ENCODE results near the gene CYP27B1. TPM values are rescaled to one million over a fixed set of nuclear protein-coding genes. Genes with fewer than 3 reads are reported as not detected.
A peak's percentile ranks its signal among the peaks of the same experiment; 100 is the strongest.

CYP27B1 gene
- total RNA-seq, 2 donors from 2014 or later = 0.28 to 0.33 TPM

DNA sequence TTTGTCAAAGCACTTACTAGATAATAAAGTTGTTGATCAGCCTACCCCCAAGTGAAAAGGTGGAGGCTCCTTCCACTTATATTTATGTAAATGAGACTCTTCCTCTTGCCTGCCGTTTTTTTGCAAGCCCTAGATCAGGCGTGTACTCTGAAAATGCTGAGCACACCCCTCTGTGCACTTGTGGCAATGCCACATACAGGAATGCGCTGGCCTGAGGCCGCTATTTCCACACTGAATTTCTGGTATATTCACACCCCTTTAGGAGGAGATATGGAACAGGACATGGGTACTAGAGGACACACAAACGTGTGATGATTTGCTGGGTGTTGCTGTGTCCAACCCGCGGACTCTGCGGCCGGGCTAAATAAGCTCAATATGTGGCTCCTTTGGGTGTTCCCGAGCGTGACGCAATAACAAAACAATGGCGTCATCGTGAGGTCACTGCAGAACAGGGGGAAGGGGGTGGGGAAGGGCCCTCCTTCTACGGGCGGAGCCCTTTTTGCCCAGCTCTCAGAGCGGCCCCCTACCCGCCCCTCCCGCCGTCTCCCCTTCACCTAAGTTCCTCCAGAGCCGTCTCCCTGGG, 22.6 kb downstream of the CYP27B1 start:
- no peaks in the 10 kb centered on the region for H3K27me3 ChIP-seq
- TF ChIP-seq, protein P1, sequence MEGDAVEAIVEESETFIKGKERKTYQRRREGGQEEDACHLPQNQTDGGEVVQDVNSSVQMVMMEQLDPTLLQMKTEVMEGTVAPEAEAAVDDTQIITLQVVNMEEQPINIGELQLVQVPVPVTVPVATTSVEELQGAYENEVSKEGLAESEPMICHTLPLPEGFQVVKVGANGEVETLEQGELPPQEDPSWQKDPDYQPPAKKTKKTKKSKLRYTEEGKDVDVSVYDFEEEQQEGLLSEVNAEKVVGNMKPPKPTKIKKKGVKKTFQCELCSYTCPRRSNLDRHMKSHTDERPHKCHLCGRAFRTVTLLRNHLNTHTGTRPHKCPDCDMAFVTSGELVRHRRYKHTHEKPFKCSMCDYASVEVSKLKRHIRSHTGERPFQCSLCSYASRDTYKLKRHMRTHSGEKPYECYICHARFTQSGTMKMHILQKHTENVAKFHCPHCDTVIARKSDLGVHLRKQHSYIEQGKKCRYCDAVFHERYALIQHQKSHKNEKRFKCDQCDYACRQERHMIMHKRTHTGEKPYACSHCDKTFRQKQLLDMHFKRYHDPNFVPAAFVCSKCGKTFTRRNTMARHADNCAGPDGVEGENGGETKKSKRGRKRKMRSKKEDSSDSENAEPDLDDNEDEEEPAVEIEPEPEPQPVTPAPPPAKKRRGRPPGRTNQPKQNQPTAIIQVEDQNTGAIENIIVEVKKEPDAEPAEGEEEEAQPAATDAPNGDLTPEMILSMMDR (IDR thresholded peaks at IDR 0.05) = no peak
- H3K4me1 ChIP-seq = peaks cover 0 to 18% of the 10 kb centered on the region in 2 donors
- H3K36me3 ChIP-seq = peaks cover 30% of the 10 kb centered on the region
- peak; percentile 89 for DNase-seq (ENCODE audit: low spot score)
- H3K27ac ChIP-seq = peak overlapping the region; percentile 95 to 97
- H3K9me3 ChIP-seq = no peaks in the 10 kb centered on the region
- H3K4me3 ChIP-seq = peak overlapping the region; percentile 90 to 95

DNA sequence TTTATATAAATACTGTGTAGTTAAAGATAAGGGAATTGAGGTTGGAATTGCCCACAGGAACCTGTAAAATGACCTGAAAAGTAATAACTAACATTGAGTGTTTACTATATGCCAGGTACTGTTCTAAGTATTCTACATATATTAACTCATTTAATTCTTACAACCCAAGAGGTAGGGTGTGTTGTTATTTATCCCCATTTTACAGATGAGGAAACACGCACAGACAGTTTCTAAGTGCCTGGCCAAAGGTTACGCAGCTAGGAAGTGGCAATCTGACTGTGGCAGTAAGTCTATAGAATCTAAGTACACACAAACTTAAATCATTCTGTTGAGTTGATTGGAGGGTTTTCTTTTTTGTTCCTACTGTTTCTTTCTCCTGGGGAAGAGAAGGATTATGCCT, 23.1 kb downstream of the CYP27B1 start:
- Histone ChIP-seq H3K27ac (peak overlapping the region in 1 of 2 donors; percentile 95), H3K4me1 (peaks cover 0 to 22% of the 10 kb centered on the region in 2 donors), H3K9me3 (no peaks in the 10 kb centered on the region), H3K4me3 (no peak overlapping the region), H3K36me3 (peaks cover 24% of the 10 kb centered on the region), H3K27me3 (peaks cover 2 to 3% of the 10 kb centered on the region in 2 donors)
- TF ChIP-seq, protein P1 (IDR thresholded peaks at IDR 0.05) = no peak
- no peak for DNase-seq (ENCODE audit: low spot score)

DNA sequence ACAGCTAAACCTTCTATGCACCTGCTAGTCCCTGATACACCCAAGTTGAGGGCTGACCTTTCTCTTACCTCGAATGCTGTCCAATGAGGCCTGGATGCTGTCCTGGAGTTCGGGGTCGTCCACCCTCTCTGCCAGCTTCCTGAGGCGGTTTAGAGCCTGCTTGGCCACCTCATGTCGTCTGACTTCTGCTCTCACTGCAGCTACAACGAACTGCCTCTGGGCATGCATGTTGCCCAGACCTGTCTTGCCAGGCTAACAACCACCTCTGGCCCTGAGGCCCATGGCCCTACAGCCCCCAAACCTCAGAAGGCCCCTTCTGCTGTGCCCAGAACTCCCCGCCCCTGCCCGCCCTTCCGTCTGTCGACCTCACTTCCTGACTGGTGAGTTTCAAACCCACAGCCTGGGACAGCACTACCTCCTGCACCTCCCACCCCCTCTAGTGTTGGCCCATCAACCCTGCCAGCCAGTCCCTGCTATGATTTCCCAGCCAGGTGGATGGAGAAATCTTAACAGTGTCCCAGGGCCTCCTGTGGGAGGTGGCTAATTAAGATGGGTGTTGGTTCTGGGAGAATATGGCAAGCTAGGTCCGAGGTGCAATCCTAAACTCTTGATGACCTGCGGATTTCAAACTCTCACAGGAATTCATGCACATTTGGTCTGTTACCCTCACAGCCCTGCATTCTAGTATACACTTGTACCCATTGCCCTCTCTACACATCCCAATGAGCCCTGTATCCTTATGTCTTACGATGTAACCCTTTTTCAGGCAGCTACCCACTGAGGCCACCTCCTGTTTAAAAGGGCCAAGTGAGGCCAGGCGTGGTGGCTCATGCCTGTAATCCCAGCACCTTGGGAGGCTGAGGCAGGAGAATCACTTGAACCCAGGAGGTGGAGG, 24.8 kb downstream of the CYP27B1 start:
- Histone ChIP-seq H3K4me1 (peaks cover 0 to 39% of the 10 kb centered on the region in 2 donors), H3K27ac (peak overlapping the region in 1 of 2 donors; percentile 57), H3K9me3 (no peaks in the 10 kb centered on the region), H3K4me3 (peak overlapping the region in 1 of 2 donors; percentile 15), H3K27me3 (peaks cover 8 to 20% of the 10 kb centered on the region in 2 donors), H3K36me3 (peaks cover 8% of the 10 kb centered on the region)
- no peak for DNase-seq (ENCODE audit: low spot score)
- TF ChIP-seq, protein P1 (IDR thresholded peaks at IDR 0.05) = no peak

DNA sequence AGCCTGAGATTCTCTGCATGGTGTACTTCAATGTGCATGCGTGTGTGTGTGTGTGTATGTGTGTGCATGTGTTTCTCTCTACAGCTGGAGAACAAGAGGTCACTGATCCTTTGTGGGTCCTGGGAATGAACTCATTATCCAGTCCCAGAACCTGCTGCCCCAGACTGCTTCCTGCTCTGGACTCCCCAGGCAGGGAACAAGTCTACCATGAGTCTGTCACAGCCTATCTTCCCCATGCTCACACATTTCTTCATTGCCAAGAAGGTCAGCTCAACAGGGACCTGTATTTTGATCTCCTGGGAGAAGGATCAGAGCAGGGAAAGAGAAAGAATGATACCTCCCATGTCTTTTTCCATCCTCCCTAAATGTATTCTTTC, 25.5 kb downstream of the CYP27B1 start:
- Histone ChIP-seq H3K9me3 (no peaks in the 10 kb centered on the region), H3K4me3 (peak overlapping the region in 1 of 2 donors; percentile 15), H3K4me1 (peaks cover 0 to 46% of the 10 kb centered on the region in 2 donors), H3K36me3 (peaks cover under 1% of the 10 kb centered on the region), H3K27ac (no peak overlapping the region), H3K27me3 (peaks cover 8 to 25% of the 10 kb centered on the region in 2 donors)
- TF ChIP-seq, protein P1 (IDR thresholded peaks at IDR 0.05) = no peak
- no peak for DNase-seq (ENCODE audit: low spot score)

DNA sequence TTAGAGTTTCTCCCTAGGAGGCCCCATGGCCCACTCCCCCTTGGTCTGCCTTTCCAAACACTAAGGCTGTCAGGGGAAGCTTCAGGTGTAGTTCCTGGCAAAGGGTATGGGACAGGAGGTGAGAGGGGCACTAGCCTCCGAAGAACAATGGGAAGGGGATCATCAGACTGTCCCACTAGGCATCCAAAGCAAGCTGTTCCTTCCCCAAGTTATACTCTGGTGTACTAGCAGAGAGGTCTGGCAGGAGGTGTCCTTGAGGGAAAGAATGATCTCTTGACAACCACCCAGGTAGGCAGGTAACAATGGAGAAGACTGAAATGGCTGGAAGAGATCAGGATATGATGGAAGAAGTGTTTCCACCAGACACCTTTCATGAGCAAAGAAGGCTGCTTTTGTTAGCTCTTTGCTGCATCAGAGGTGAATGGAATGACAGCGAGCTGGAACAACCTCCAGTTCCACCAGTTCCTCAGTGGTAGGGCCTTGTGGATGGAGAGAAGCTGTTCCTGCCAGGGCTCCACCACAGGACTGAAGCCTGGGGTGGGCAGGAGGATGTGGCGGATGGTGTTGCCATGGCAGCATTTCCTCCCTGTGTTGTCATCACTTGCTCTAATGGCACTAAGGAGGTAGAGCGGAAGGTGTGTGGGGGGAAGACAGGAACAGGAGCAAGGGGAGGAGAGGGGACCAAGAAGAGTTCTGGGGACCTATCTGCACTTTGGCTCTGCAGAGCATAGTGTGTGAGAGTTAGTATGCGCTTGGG, 26.0 kb downstream of the CYP27B1 start:
- Histone ChIP-seq H3K27me3 (peaks cover 11 to 29% of the 10 kb centered on the region in 2 donors), H3K4me3 (no peak overlapping the region)

More for the DNA sequence above, 26.0 kb downstream of the CYP27B1 start:
- no peak for DNase-seq (ENCODE audit: low spot score)
- no peaks in the 10 kb centered on the region for H3K9me3 ChIP-seq
- H3K36me3 ChIP-seq = no peaks in the 10 kb centered on the region
- peaks cover 0 to 46% of the 10 kb centered on the region in 2 donors for H3K4me1 ChIP-seq
- TF ChIP-seq, protein P1 (IDR thresholded peaks at IDR 0.05) = no peak
- H3K27ac ChIP-seq = no peak overlapping the region
